HG02798 (cell line): ENCODE results near the gene KRT12.
A peak's percentile ranks its signal among the peaks of the same experiment; 100 is the strongest.

ENCODE experiments used
- ATAC-seq: cut with Tn5 transposase; IDR thresholded peaks from one replicate; pipeline ENCODE4 v1.9.1; 2021; ENCODE audit warnings: mild to moderate bottlenecking; ENCODE audit not compliant: unreplicated experiment, poor library complexity

KRT12 gene

GRCh38 chr17:40866838-40867237 is at the start of gene KRT12:
KRT12 (minus strand) TSS chr17:40867223; CDS start chr17:40867186, 37 bp downstream.
- no peak for ATAC-seq

DNA sequence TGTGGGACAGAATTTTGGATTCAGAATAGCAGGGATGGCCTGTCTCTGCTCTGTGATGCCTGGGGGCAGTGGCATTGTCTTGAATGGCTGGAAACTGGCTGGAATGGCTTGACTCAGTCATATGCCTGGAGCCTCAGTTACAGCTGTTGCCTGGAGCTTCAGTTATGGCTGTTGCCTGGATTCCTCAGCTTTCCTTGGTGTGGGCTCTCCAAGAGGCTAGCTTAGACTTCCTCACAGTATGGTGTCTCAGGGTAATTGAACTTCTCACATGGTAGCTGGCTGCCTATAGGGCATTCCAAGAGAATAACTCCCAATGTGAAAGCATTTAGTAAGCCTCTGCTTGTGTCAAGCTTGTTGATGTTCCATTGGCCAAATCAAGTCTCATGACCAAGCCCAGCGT is 49.3 kb upstream of the KRT12 start:
- ATAC-seq, result no peak

GRCh38 chr17:40915721-40916256 is 48.8 kb upstream of the KRT12 start:
- no peak for ATAC-seq

DNA sequence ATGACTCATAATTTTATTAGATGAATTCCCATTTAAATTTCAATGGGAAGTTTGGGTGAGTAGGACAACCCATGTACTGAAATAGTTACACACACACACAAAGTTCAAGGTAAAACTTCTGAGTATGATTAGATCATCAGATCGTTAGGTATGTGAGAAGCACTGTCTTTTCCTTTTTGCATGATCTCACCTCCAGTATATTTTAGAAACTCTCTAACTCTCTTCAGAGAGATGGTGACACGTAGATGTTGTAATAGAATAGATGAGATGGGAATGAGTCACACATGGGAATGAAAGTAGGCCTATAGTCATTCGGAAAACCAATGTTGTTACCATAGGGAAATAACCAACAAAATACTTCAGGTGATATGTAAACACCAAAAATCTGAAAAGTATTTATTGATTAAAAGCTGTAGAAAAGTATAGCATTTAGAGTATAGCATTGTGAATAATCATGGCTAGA is 48.2 kb upstream of the KRT12 start:
- ATAC-seq, result peak; percentile 48

DNA sequence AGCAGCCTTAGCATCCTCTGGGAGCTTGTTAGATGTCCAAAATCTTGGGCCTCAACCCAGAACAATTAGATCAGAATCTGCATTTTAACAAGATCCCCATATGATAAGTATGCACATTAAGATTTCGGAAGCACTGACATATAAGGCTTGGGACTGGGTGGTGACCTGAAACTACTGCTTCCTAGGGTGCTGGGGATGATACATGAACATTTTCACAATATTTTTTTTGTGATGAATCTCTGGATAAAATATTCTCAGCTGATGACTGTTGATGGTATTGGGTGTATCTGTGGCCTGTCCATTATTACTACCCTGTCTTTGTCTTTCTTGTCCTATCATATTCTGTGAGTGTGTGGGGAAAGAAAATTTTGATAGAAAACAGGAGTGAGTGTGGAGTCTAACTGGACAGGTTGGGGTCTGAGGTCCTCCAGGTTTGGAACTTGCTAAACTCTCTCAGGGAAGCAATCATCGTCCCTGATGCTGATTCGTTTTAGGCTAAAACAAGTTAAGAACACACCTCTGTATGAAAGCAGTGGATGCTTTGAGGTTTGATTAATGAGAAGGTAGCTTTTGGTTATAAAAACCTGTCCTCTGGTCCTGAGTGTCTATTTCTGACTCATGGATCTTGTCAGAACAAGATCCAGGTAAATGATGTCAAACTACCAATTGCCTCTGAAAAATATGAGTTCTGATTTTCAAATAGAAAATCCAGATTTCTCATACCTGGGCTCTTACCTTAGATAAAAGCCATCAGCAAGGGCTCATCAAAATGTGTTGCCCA is 47.2 kb upstream of the KRT12 start:
- no peak for ATAC-seq

- no peak for ATAC-seq
Measured at GRCh38 chr17:40912486-40913210, 45.6 kb upstream of the KRT12 start.

GRCh38 chr17:40910441-40910841 is 43.4 kb upstream of the KRT12 start:
- no peak for ATAC-seq

DNA sequence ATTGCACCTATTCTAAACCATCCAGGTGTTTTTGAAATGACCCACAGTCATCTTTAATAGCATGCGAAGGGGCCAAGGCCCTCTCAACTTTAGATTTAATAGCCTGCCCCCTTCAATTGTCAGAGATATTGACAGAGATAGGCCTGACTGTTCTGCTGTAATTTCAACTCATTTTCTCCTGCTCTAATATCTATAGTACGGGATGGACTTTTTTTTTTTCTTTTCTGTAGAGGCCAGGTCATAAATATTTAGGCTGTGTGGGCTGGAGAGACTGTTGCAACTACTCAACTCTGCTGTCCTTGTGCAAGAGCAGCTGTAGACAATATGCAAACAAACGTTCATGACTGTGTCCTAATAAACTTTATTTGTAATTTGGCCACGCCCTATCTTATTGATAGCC is 42.7 kb upstream of the KRT12 start:
- no peak for ATAC-seq

GRCh38 chr17:40909351-40909750 is 42.3 kb upstream of the KRT12 start:
- no peak for ATAC-seq

DNA sequence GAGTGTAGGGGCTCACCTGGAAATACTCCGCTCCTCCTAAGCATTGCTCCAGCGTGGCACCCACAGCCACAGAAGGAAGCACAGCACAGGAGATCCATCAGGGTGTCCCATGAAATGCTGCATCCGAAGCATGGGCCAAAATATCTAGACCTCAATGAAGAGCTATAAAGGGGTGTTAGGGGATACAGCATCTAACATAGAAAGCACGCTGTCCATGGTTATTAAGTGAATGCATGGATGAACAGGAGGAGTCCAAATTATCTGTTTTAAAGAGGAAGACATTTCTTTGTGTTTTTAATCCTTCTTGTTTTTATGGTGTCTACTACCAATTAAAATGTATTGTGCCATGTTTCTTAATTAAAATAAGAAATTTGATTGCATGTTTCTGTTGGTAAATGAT is 39.6 kb upstream of the KRT12 start:
- no peak for ATAC-seq

DNA sequence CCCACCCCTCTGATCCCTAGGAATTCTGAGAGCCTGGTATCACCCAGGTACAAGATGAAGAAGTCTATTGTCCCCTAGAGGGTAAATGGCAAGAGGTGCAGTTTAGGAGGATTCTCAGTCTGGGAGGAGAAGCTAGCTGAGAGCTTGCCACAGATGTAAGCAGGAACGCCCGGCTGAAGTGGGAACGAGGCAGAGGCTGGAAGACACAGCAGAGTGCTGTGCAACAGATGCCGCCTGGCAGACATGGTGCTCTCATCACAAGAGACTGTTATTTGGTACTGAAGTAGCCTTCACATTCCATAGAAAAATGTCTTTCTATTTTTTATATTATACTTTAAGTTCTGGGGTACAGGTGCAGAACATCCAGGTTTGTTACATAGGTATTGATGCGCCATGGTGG is 38.3 kb upstream of the KRT12 start:
- ATAC-seq, result no peak

DNA sequence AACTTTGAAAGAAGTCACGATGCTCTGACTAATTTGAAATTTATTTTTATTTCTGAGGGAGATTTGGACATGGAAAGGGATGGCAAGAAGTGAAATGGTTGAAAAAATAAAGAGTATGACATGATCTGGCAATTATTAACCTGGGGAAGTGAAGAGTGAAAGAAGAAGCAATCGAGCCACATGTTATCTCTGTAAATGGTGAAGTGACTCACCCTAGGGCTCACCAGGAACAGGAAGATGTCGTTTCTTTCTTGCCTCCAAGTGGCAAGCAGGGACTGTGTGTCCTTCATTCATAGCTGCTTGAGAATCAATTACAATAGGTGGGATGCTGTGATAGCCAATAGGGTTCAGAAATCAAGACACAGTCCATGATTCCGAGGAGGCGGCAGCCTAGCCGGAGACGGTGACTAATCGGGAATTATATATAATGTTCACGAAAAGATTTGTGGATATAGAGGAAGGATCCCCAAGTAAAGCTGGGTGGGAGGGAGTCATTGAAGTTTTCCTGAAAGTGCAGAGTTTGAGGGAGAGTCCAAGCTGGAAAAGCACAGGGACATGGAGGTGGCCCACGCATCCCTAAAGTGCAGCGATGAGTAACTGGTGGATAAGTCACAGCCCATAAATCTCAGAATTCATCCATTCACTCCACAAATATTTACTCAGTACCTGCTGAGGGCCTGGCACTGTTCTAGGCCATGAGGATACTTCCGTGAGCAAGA is 36.3 kb upstream of the KRT12 start:
- ATAC-seq, result no peak

DNA sequence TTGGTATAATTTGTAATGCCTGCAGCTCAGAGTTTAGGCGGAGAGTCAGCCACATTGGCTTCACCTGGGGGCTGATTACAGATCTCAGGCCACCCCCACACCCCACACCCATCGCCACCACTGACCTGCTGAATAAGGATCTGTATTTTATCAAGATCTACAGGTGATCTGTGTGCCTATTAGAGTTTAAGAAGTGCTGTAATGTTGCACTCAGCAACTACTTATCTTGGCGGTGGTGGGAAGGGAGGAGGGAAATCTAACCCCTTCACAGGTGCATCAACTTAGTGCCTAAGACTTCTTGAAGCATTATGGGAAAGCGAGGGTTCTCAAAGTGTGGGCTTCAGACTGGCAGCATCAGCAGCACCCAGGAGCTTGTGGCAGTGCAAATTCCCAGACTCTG is 35.5 kb upstream of the KRT12 start:
- no peak for ATAC-seq

- no peak for ATAC-seq
Measured at GRCh38 chr17:40901981-40902474, 35.0 kb upstream of the KRT12 start.

- no peak for ATAC-seq
Measured at GRCh38 chr17:40900809-40901356, 33.9 kb upstream of the KRT12 start.

DNA sequence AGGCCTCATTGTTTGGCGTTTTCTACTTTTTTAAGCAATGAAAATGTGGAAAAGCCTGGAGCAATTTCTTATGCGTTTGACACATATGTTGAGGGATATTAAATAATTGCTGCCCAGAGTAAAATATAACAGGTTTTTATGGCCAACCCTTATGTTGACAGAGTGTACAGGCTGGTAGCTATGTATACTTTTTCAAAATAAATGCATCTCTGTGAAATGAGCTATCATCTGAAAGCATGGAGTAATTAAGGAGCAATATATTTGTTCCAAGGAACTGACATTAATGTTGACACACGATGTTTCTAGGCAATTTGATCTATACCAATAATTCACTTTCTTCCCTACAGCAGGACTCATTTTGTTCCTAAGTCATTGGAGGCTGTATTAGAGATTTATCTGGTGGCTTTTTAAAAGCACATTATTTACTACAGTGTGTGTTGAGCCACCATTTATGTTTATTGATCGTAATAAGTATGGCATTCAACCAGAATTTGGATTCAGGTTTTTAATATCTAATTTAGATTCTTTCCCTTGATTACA is 30.0 kb upstream of the KRT12 start:
- no peak for ATAC-seq

DNA sequence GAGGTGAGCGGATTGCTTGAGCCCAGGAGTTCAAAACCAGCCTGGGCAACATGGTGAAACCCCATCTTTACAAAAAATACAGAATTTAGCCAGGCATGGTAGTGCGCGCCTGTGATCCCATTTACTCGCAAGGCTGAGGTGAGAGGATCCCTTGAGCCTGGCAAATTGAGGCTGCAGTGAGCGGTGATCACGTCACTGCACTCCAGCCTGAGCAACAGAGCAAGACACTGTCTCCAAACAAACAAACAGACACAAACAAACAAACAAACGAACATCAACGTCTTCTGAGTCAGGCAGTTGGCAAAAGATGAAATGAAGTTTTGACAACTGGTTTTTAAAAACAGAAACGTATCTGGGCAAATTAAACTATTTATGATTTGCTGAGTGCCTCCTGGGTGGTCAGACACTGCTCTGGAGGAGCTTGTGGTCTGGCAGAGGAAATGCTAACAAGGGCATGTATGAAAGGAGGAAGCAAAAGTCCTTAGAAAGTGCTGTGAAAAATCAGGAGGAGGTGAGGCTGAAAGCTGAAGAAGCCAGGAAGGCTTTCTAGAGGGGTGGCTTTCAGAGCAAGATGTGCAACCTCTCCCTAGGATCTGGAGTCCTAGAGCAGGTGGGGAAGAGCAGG is 28.2 kb upstream of the KRT12 start:
- ATAC-seq, result no peak

DNA sequence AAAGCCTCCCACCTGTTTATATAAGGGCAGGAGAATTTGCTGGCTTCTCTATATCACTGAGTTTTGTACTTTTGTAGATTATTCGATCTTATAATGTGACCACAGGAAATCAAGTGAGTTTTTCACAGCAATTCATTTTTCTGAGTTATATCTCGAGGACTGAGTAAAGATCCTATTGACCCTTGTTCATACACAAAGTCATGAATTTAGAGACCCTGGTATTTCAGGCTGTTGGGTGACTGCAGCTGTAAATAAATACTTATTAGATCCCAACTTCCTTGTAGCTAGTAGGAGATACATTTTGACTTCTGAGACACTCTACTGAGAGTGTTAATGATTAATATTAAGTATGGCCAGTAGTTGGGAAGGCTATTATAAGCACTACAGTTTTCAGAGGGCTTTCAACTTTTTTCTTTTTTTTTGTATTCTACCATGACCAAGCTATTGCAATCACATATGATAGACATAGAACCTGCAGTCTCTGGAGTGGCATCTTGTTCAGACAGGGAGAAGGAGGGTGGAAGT is 21.2 kb upstream of the KRT12 start:
- no peak for ATAC-seq

DNA sequence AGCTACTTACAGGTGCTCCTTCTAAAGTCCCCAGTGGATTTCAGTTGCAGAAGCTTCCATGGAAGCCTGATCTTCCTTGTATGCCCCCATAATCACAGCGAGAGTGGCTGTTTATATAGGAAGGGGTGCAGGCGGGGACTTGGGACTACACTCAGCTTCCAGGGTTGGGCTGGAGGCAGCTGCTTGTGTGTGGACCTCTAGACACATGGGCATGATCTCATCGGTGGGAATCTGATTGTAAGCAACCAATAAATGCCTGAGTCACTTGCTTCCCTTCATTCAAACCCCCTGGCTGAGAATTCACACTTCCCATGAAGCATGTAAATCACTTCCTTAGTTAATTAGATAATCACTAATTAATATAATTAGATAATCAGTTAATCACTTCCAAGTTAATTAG is 19.1 kb upstream of the KRT12 start:
- ATAC-seq, result no peak
